H7 (cell line): ENCODE results near the gene PTPRN2. TPM values are rescaled to one million over a fixed set of nuclear protein-coding genes. Genes with fewer than 3 reads are reported as not detected.

Experiments used
- DNase-seq: peaks from one replicate; pipeline ENCODE4 v3.0.0; 2012
- H3K27me3 ChIP-seq: 2 replicates; pipeline ENCODE4 v1.6.0; 2011; ENCODE audit warnings: mild to moderate bottlenecking, low read length; ENCODE audit not compliant: control insufficient read depth, insufficient read depth
- H3K36me3 ChIP-seq: replicated peaks from 2 replicates; pipeline ENCODE4 v1.5.1; 2011; ENCODE audit warnings: low read length; ENCODE audit not compliant: control insufficient read depth, insufficient read depth
- H3K4me3 ChIP-seq: 2 replicates; pipeline ENCODE4 v1.5.1; 2011; ENCODE audit warnings: low read depth, mild to moderate bottlenecking, control low read depth, low read length, moderate library complexity; ENCODE audit not compliant: insufficient read depth
- total RNA-seq: library from RNA; depleted of rRNA; stranded (reverse); fragments of >200 nt; shearing (Covaris generic); gene quantifications from 2 replicates; pipeline ENCODE4 v1.2.3, GENCODE V29; 2014

The PTPRN2 gene
- total RNA-seq, 1 experiment from 2014 or later: 0.80 TPM

GRCh38 chr7:158076656-158077055 lies 511.0 kb downstream of the PTPRN2 start:
- no peak overlapping the region for H3K4me3 ChIP-seq
- DNase-seq: no peak
- H3K36me3 ChIP-seq: no peaks in the 10 kb centered on the region
- H3K27me3 ChIP-seq: no peaks in the 10 kb centered on the region

- no peak for DNase-seq
- no peaks in the 10 kb centered on the region for H3K36me3 ChIP-seq
- H3K4me3 ChIP-seq: no peak overlapping the region
- no peaks in the 10 kb centered on the region for H3K27me3 ChIP-seq
Observed at GRCh38 chr7:158076215-158076614, 511.4 kb downstream of the PTPRN2 start.

- H3K4me3 ChIP-seq: no peak overlapping the region
- DNase-seq: peak; percentile 64
- no peaks in the 10 kb centered on the region for H3K36me3 ChIP-seq
- H3K27me3 ChIP-seq: no peaks in the 10 kb centered on the region
Observed at GRCh38 chr7:158075633-158076001, 512.0 kb downstream of the PTPRN2 start.

- Histone ChIP-seq H3K4me3 (no peak overlapping the region), H3K36me3 (no peaks in the 10 kb centered on the region), H3K27me3 (no peaks in the 10 kb centered on the region)
- peak; percentile 77 for DNase-seq
Observed at GRCh38 chr7:158074896-158075632, 512.6 kb downstream of the PTPRN2 start.

- Histone ChIP-seq H3K36me3 (no peaks in the 10 kb centered on the region), H3K4me3 (no peak overlapping the region), H3K27me3 (no peaks in the 10 kb centered on the region)
- peak; percentile 47 for DNase-seq
Observed at GRCh38 chr7:158073845-158074840, 513.5 kb downstream of the PTPRN2 start.

GRCh38 chr7:158072991-158073730 lies 514.5 kb downstream of the PTPRN2 start:
- Histone ChIP-seq H3K36me3 (no peaks in the 10 kb centered on the region), H3K27me3 (no peaks in the 10 kb centered on the region), H3K4me3 (no peak overlapping the region)
- DNase-seq: peak; percentile 47

GRCh38 chr7:158070222-158070920 lies 517.3 kb downstream of the PTPRN2 start:
- no peaks in the 10 kb centered on the region for H3K36me3 ChIP-seq

GRCh38 chr7:158068853-158069252 lies 518.8 kb downstream of the PTPRN2 start:
- no peaks in the 10 kb centered on the region for H3K36me3 ChIP-seq
- no peak for DNase-seq
- no peak overlapping the region for H3K4me3 ChIP-seq
- no peaks in the 10 kb centered on the region for H3K27me3 ChIP-seq

More at GRCh38 chr7:158070222-158070920, 517.3 kb downstream of the PTPRN2 start:
- no peak overlapping the region for H3K4me3 ChIP-seq
- no peaks in the 10 kb centered on the region for H3K27me3 ChIP-seq
- DNase-seq: no peak

GRCh38 chr7:158067931-158068482 lies 519.6 kb downstream of the PTPRN2 start:
- H3K4me3 ChIP-seq: no peak overlapping the region
- no peaks in the 10 kb centered on the region for H3K27me3 ChIP-seq
- no peaks in the 10 kb centered on the region for H3K36me3 ChIP-seq
- no peak for DNase-seq

GRCh38 chr7:158067219-158067930 lies 520.2 kb downstream of the PTPRN2 start:
- H3K4me3 ChIP-seq: no peak overlapping the region
- no peaks in the 10 kb centered on the region for H3K27me3 ChIP-seq
- H3K36me3 ChIP-seq: no peaks in the 10 kb centered on the region
- no peak for DNase-seq

- Histone ChIP-seq H3K27me3 (no peaks in the 10 kb centered on the region), H3K36me3 (no peaks in the 10 kb centered on the region), H3K4me3 (no peak overlapping the region)
- DNase-seq: no peak
Observed at GRCh38 chr7:158066085-158066484, 521.5 kb downstream of the PTPRN2 start.

- Histone ChIP-seq H3K4me3 (no peak overlapping the region), H3K36me3 (no peaks in the 10 kb centered on the region), H3K27me3 (no peaks in the 10 kb centered on the region)
- no peak for DNase-seq
Observed at GRCh38 chr7:158065340-158065739, 522.3 kb downstream of the PTPRN2 start.

- Histone ChIP-seq H3K4me3 (no peak overlapping the region), H3K36me3 (no peaks in the 10 kb centered on the region), H3K27me3 (no peaks in the 10 kb centered on the region)
- DNase-seq: no peak
Observed at GRCh38 chr7:158064631-158065030, 523.0 kb downstream of the PTPRN2 start.
